NB4 (cell line): ENCODE data around the gene PVALEF.

Source experiments
- POLR2A ChIP-seq: IDR thresholded peaks from 2 replicates; pipeline ENCODE4 v1.6.1; 2011; ENCODE audit warnings: mild to moderate bottlenecking; ENCODE audit not compliant: insufficient read length; ENCODE audit errors: extremely low read depth
- TF ChIP-seq, protein P1 (sequence below): IDR thresholded peaks from one replicate; pipeline ENCODE4 v1.5.1; 2012; ENCODE audit warnings: low read depth, low read length

DNA sequence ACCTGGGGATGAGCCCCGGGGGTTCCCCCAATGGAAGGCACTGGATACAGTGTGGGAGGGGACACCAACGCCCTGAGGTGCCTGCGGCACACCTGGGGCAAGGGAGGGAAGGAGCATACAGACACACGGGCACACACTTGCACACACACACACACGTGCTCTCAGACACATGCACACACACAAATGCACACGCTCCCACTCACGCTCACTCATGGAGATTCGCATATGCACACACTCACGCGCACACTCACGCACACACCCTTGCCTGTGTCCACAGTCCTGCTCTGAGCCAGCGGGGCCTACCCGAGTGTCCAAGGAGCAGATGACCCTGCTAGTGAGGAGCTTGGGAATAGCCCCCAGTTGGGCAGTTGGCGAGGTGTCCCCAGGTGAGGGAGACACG lies 16.7 kb upstream of the PVALEF start:
- no peak for TF ChIP-seq POLR2A
- TF ChIP-seq, protein P1, sequence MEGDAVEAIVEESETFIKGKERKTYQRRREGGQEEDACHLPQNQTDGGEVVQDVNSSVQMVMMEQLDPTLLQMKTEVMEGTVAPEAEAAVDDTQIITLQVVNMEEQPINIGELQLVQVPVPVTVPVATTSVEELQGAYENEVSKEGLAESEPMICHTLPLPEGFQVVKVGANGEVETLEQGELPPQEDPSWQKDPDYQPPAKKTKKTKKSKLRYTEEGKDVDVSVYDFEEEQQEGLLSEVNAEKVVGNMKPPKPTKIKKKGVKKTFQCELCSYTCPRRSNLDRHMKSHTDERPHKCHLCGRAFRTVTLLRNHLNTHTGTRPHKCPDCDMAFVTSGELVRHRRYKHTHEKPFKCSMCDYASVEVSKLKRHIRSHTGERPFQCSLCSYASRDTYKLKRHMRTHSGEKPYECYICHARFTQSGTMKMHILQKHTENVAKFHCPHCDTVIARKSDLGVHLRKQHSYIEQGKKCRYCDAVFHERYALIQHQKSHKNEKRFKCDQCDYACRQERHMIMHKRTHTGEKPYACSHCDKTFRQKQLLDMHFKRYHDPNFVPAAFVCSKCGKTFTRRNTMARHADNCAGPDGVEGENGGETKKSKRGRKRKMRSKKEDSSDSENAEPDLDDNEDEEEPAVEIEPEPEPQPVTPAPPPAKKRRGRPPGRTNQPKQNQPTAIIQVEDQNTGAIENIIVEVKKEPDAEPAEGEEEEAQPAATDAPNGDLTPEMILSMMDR: no peak
